Hepatocyte (in vitro differentiated cells): ENCODE data around the gene OR5AL1. TPM values are rescaled to one million over a fixed set of nuclear protein-coding genes. Genes with fewer than 3 reads are reported as not detected.
"Not testable (repeated sequence)": the region's sequence is repeated elsewhere in the genome, so short reads cannot be mapped to it uniquely, and the experiment has no call there.

ENCODE experiments used
- DNase-seq: peaks from one replicate; pipeline ENCODE4 v3.0.0-alpha.2; 2016; ENCODE audit warnings: low spot score
- H2AFZ ChIP-seq: fragments of 200-600 bp; sonication (generic); 2 replicates; pipeline ENCODE4 v1.6.0; 2016; ENCODE audit warnings: antibody characterized with exemption, mild to moderate bottlenecking
- H3K27ac ChIP-seq: fragments of 200-600 bp; sonication (generic); 2 replicates; pipeline ENCODE4 v1.5.1; 2016; ENCODE audit warnings: mild to moderate bottlenecking
- H3K27me3 ChIP-seq: fragments of 200-600 bp; sonication (generic); 2 replicates; pipeline ENCODE4 v1.6.1; 2016
- H3K36me3 ChIP-seq: fragments of 200-600 bp; sonication (generic); replicated peaks from 2 replicates; pipeline ENCODE4 v1.5.1; 2016; ENCODE audit warnings: low read depth; ENCODE audit not compliant: insufficient read depth
- H3K4me1 ChIP-seq: fragments of 200-600 bp; sonication (generic); 2 replicates; pipeline ENCODE4 v1.5.1; 2016; ENCODE audit warnings: mild to moderate bottlenecking, moderate library complexity; ENCODE audit not compliant: insufficient read depth
- H3K4me2 ChIP-seq: fragments of 200-600 bp; sonication (generic); 2 replicates; pipeline ENCODE4 v1.6.0; 2016
- H3K4me3 ChIP-seq: fragments of 200-600 bp; sonication (generic); 2 replicates; pipeline ENCODE4 v1.5.1; 2016; ENCODE audit warnings: mild to moderate bottlenecking
- H3K79me2 ChIP-seq: fragments of 200-600 bp; sonication (generic); 2 replicates; pipeline ENCODE4 v1.6.0; 2017; ENCODE audit warnings: mild to moderate bottlenecking
- H3K9me2 ChIP-seq: fragments of 200-600 bp; sonication (generic); replicated peaks from 2 replicates; pipeline ENCODE4 v1.6.0; 2017; ENCODE audit warnings: mild to moderate bottlenecking; ENCODE audit not compliant: insufficient read depth
- H3K9me3 ChIP-seq: fragments of 200-600 bp; sonication (generic); 2 replicates; pipeline ENCODE4 v1.5.1; 2016; ENCODE audit warnings: low read depth, mild to moderate bottlenecking
- H4K20me1 ChIP-seq: fragments of 200-600 bp; sonication (generic); 2 replicates; pipeline ENCODE4 v1.6.0; 2016; ENCODE audit warnings: mild to moderate bottlenecking; ENCODE audit not compliant: insufficient read depth, poor library complexity, severe bottlenecking
- CTCF ChIP-seq: fragments of 200-600 bp; sonication (generic); IDR thresholded peaks from 2 replicates; pipeline ENCODE4 v1.5.1; 2016; ENCODE audit warnings: antibody characterized with exemption, mild to moderate bottlenecking; ENCODE audit not compliant: poor library complexity
- EZH2 ChIP-seq: fragments of 200-600 bp; sonication (generic); IDR thresholded peaks from 2 replicates; pipeline ENCODE4 v1.6.1; 2016; ENCODE audit warnings: antibody characterized with exemption, mild to moderate bottlenecking, borderline replicate concordance
- EZH2phosphoT487 ChIP-seq: fragments of 200-600 bp; sonication (generic); IDR thresholded peaks from one replicate; pipeline ENCODE4 v1.6.1; 2018; ENCODE audit warnings: antibody characterized with exemption, mild to moderate bottlenecking, low read depth, moderate library complexity; ENCODE audit not compliant: unreplicated experiment, severe bottlenecking
- WGBS: methylation state at CpG from one replicate; pipeline ENCODE4 v1.1.6; 2016; ENCODE audit warnings: low lambda C conversion rate; ENCODE audit errors: missing lambda C conversion rate; 5-methylcytosine and 5-hydroxymethylcytosine counted together
- polyA plus RNA-seq: library from polyadenylated mRNA; unstranded; fragments of >200 nt; fragmentation: Nextera tagmentation; extraction: Ambion mirVana; gene quantifications from 2 replicates; pipeline ENCODE4 v1.2.1, GENCODE V29; 2016
- total RNA-seq: library from RNA; depleted of rRNA; stranded (reverse); fragments of >200 nt; gene quantifications from 2 replicates; pipeline ENCODE4 v1.2.3, GENCODE V29; 2014

Gene OR5AL1
- total and polyA plus RNA-seq, 2 experiments from 2014 or later = not detected

DNA sequence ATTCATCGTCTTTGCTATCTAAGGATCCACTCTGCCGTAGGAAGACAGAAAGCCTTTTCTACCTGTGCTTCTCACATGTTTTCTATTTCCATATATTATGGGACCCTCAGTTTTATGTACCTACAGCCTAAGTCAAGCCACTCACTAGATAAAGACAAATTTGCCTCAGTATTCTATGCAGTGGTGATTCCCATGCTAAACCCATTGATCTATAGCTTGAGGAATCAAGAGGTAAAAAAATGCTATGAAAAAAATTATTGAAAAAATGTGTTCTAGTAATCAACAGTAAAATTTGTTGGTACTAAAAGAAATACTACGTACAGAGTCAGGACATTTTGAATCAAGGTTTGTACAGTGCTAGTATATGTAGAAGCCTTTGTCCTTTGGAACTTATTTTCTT is 18.1 kb upstream of the OR5AL1 start:
- Histone ChIP-seq H3K27ac (peak overlapping the region; percentile 37), H3K4me1 (no peaks in the 10 kb centered on the region), H2AFZ (no peak overlapping the region), H3K36me3 (no peaks in the 10 kb centered on the region), H3K4me3 (no peak overlapping the region), H3K4me2 (peak overlapping the region; percentile 41), H4K20me1 (no peaks in the 10 kb centered on the region), H3K9me3 (no peaks in the 10 kb centered on the region), H3K79me2 (no peaks in the 10 kb centered on the region), H3K27me3 (no peaks in the 10 kb centered on the region), H3K9me2 (no peaks in the 10 kb centered on the region)
- 82% methylated on average over 3 of the region's 3 CpGs for WGBS
- TF ChIP-seq EZH2 = no peak
- no peak for TF ChIP-seq EZH2phosphoT487
- TF ChIP-seq CTCF = no peak
- DNase-seq = no peak

- Histone ChIP-seq H4K20me1 (no peaks in the 10 kb centered on the region), H3K36me3 (no peaks in the 10 kb centered on the region), H3K4me1 (no peaks in the 10 kb centered on the region), H3K9me3 (no peaks in the 10 kb centered on the region), H3K9me2 (no peaks in the 10 kb centered on the region), H3K4me2 (no peak overlapping the region), H3K4me3 (no peak overlapping the region), H3K27ac (no peak overlapping the region), H3K79me2 (no peaks in the 10 kb centered on the region), H2AFZ (no peak overlapping the region), H3K27me3 (no peaks in the 10 kb centered on the region)
- peak; percentile 10 for DNase-seq
- peak; percentile 18 for TF ChIP-seq CTCF
- no peak for TF ChIP-seq EZH2phosphoT487
- 36% methylated on average over 3 of the region's 3 CpGs for WGBS
Observed at GRCh38 chr11:56396047-56396446, 16.4 kb upstream of the OR5AL1 start.

GRCh38 chr11:56401858-56402461 is 10.5 kb upstream of the OR5AL1 start:
- not testable (repeated sequence) for H3K79me2 ChIP-seq, H3K4me1 ChIP-seq, H3K9me3 ChIP-seq, H3K4me2 ChIP-seq, H2AFZ ChIP-seq, H3K27me3 ChIP-seq, H3K27ac ChIP-seq, H3K4me3 ChIP-seq, H4K20me1 ChIP-seq, H3K9me2 ChIP-seq, DNase-seq, H3K36me3 ChIP-seq
- WGBS = 95% methylated on average over 16 of the region's 27 CpGs

- Histone ChIP-seq H3K9me3 (no peaks in the 10 kb centered on the region), H3K27me3 (no peaks in the 10 kb centered on the region)
- 100% methylated on average over 2 of the region's 2 CpGs for WGBS
Observed at GRCh38 chr11:56404393-56404792, 8.1 kb upstream of the OR5AL1 start.

More at GRCh38 chr11:56404393-56404792, 8.1 kb upstream of the OR5AL1 start:
- Histone ChIP-seq H3K27ac (no peak overlapping the region), H3K4me1 (no peaks in the 10 kb centered on the region), H4K20me1 (no peaks in the 10 kb centered on the region), H3K36me3 (no peaks in the 10 kb centered on the region), H3K79me2 (no peaks in the 10 kb centered on the region), H3K4me3 (no peak overlapping the region), H2AFZ (no peak overlapping the region), H3K9me2 (no peaks in the 10 kb centered on the region), H3K4me2 (no peak overlapping the region)
- no peak for TF ChIP-seq EZH2
- no peak for TF ChIP-seq CTCF
- TF ChIP-seq EZH2phosphoT487 = no peak
- DNase-seq = no peak
